CD8-positive, alpha-beta memory T cell (primary cell): ENCODE measurements around the gene PDZRN4. TPM values are rescaled to one million over a fixed set of nuclear protein-coding genes. Genes with fewer than 3 reads are reported as not detected.
"Not testable (repeated sequence)": the region's sequence is repeated elsewhere in the genome, so short reads cannot be mapped to it uniquely, and the experiment has no call there.

Experiments used
- CTCF ChIA-PET: fragments of 350-600 bp; sonication (Branson Sonifier 250); formaldehyde crosslinking; loops from one replicate; lab custom pipeline; 2021; ENCODE audit warnings: antibody characterized with exemption; lab: Charles Lee
- POLR2A ChIA-PET: fragments of 350-600 bp; sonication (Branson Sonifier 250); formaldehyde crosslinking; loops from one replicate; lab custom pipeline; 2021; ENCODE audit warnings: antibody characterized with exemption; lab: Charles Lee
- DNase-seq, 5 donors: peaks; one replicate each; pipeline versions ENCODE4 v3.0.0 to v3.0.0-alpha.2; 2020 to 2022; ENCODE audit warnings: mixed read lengths in 1 of 5
- H3K27ac ChIP-seq: one replicate; pipeline ENCODE4 v1.7.0; 2013; ENCODE audit warnings: low read depth, mild to moderate bottlenecking, low read length, moderate library complexity
- H3K27me3 ChIP-seq: 2 replicates; pipeline ENCODE4 v1.7.0; 2013; ENCODE audit warnings: low read length, mild to moderate bottlenecking; ENCODE audit not compliant: insufficient read depth, poor library complexity, severe bottlenecking
- H3K36me3 ChIP-seq: 2 replicates; pipeline ENCODE4 v1.7.0; 2013; ENCODE audit warnings: mild to moderate bottlenecking, low read length, moderate library complexity; ENCODE audit not compliant: insufficient read depth
- H3K4me1 ChIP-seq: 2 replicates; pipeline ENCODE4 v1.7.0; 2013; ENCODE audit warnings: mild to moderate bottlenecking, low read length, moderate library complexity; ENCODE audit not compliant: insufficient read depth
- H3K4me3 ChIP-seq: 2 replicates; pipeline ENCODE4 v1.7.0; 2013; ENCODE audit warnings: mild to moderate bottlenecking, low read length
- H3K9me3 ChIP-seq: 2 replicates; pipeline ENCODE4 v1.7.0; 2013; ENCODE audit warnings: mild to moderate bottlenecking, low read length
- H3K27ac Mint-ChIP-seq, 8 donors: one replicate each; pipeline ENCODE4 v1.8.0; 2020 to 2021; ENCODE audit warnings: mixed read lengths in 8 of 8, mild to moderate bottlenecking in 6 of 8, inconsistent platforms in 3 of 8, moderate library complexity in 3 of 8
- H3K27me3 Mint-ChIP-seq, 2 donors: one replicate each; pipeline ENCODE4 v1.8.0; 2020 to 2021; ENCODE audit warnings: mixed read lengths in 2 of 2, mild to moderate bottlenecking in 1 of 2, moderate library complexity in 1 of 2
- H3K36me3 Mint-ChIP-seq, 3 donors: one replicate each; pipeline ENCODE4 v1.8.0; 2020 to 2021; ENCODE audit warnings: mixed read lengths in 3 of 3, inconsistent platforms in 1 of 3, mild to moderate bottlenecking in 1 of 3
- H3K4me1 Mint-ChIP-seq, 3 donors: one replicate each; pipeline ENCODE4 v1.8.0; 2020 to 2021; ENCODE audit warnings: mixed read lengths in 3 of 3, inconsistent platforms in 1 of 3, mild to moderate bottlenecking in 1 of 3
- H3K4me3 Mint-ChIP-seq, 7 donors: one replicate each; pipeline ENCODE4 v1.8.0; 2020 to 2021; ENCODE audit warnings: mixed read lengths in 7 of 7, mild to moderate bottlenecking in 6 of 7, moderate library complexity in 4 of 7, inconsistent platforms in 2 of 7
- H3K9me3 Mint-ChIP-seq, 5 donors: one replicate each; pipeline ENCODE4 v1.8.0; 2020 to 2022; ENCODE audit warnings: mixed read lengths in 5 of 5, mild to moderate bottlenecking in 3 of 5, moderate library complexity in 2 of 5, inconsistent platforms in 1 of 5
- polyA plus RNA-seq: library from polyadenylated mRNA; unstranded; fragments of 300-500 nt; fragmentation: Illumina TruSeq; gene quantifications from one replicate; pipeline ENCODE4 v1.2.3, GENCODE V29; 2021
- total RNA-seq, 2 experiments: library from RNA; stranded (reverse); gene quantifications; one replicate each; pipeline ENCODE4 v1.2.3, GENCODE V29; 2021

PDZRN4 gene
- total and polyA plus RNA-seq, 3 experiments from 2014 or later, result not detected

DNA sequence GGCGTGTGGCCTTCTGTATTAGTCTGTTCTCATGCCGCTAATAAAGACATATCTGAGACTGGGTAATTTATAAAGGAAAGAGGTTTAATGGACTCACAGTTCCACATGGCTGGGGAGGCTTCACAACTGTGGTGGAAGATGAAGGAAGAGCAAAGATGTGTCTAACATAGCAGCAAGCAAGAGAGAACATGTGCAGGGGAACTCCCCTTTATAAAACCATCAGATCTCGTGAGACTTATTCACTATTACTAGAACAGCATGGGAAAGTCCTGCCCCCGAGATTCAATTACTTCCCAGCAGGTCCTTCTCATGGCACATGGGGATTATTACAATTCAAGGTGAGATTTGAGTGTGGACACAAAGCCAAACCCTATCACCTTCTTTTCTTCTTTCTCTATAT is 124.3 kb downstream of the PDZRN4 start:
- H3K27me3 ChIP-seq, H3K27me3 Mint-ChIP-seq, H3K4me3 ChIP-seq, H3K36me3 ChIP-seq, H3K27ac Mint-ChIP-seq, H3K4me1 ChIP-seq, H3K4me3 Mint-ChIP-seq, POLR2A ChIA-PET, DNase-seq, H3K4me1 Mint-ChIP-seq, H3K27ac ChIP-seq, H3K36me3 Mint-ChIP-seq, H3K9me3 ChIP-seq, CTCF ChIA-PET, H3K9me3 Mint-ChIP-seq: not testable (repeated sequence)

DNA sequence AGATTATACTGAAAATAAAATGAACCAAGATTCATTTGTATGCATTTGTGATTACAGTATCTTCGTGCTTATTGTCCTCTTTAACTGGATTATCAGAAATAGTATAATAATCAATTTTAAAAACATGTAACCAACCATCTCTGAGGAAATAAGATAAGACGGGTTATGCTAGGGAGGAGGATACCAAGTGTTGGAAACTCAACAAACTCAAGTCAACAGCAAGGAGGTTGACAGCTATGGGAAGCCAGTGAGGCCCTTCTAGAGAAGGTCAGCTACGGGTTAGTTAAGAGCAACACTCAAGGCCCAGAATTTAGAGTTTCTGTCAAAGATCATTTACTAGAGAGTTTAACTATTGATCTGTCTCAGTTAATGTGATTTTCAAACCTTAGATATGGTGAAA is 137.2 kb downstream of the PDZRN4 start:
- POLR2A ChIA-PET, result no interaction called here
- no peaks in the 10 kb centered on the region for H3K27me3 ChIP-seq
- no peaks in the 10 kb centered on the region for H3K36me3 Mint-ChIP-seq
- H3K4me1 Mint-ChIP-seq, result no peaks in the 10 kb centered on the region
- no peaks in the 10 kb centered on the region for H3K9me3 ChIP-seq
- no peak for DNase-seq
- no peak overlapping the region for H3K4me3 Mint-ChIP-seq
- H3K4me1 ChIP-seq, result no peaks in the 10 kb centered on the region
- no peak overlapping the region for H3K27ac ChIP-seq
- no peak overlapping the region for H3K27ac Mint-ChIP-seq
- H3K9me3 Mint-ChIP-seq, result no peaks in the 10 kb centered on the region
- H3K27me3 Mint-ChIP-seq, result peaks cover 0 to 1% of the 10 kb centered on the region in 2 donors
- no peak overlapping the region for H3K4me3 ChIP-seq
- CTCF ChIA-PET, result no interaction called here
- no peaks in the 10 kb centered on the region for H3K36me3 ChIP-seq

DNA sequence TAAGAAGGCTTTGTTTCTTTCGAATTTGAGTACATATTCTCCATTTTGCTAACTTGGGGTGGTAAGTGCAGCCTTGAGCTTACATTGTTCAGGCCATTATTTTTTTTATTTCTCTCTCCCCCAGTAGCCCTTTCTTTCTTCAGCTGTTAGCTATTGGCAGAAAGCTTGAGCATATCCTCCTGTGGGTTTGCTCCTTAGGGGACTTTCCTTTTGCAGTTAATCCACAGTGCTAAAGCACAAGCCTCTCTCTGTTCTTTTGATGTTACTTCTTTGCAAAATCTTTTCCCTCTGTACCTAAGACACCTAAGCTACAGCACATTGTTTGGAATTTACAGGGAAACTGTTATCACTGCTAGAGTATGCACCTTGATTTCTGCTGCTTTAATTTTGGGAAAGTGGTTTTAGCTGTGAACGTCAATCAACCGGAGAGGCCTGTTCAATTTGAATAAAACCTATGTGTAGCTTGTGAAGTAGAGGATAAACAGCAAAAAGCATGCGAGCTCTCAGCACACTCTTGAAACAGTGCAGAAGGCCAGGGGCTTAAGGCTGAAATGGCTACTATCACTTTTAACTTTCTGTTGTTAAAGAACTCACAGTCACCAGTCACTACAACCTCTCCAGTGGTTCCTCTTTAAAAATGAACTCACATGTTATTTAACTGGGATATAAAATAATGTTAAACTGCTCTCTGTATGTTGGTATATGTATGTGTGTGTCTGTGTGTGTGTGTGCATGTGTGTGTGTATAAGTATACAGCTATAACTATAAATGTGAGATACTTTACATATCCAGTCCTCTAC is 139.2 kb downstream of the PDZRN4 start:
- H3K27me3 ChIP-seq, result no peaks in the 10 kb centered on the region

DNA sequence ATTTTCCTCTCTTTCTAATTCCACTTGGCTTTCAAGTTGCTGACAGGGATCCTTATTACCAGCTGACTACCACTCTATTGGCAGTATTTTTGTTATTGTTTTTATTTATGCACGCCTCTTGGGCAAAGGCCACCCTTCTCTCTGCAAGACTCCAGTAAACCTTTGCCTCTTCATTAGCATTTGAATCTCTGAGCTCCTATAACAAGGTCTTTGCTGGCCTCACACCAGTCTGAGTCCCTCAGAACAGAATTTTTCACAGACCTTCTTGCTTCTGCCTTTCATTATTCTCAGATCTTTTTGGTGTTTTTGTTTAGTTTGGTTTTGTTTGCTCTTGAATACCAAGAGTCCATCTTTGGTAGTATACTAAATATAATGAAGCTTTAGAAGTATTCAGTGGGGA is 145.9 kb downstream of the PDZRN4 start:
- ChIA-PET CTCF (no interaction called here), POLR2A (no interaction called here)
- H3K9me3 ChIP-seq, result no peaks in the 10 kb centered on the region
- no peak overlapping the region for H3K4me3 Mint-ChIP-seq
- H3K4me1 ChIP-seq, result no peaks in the 10 kb centered on the region
- no peaks in the 10 kb centered on the region for H3K4me1 Mint-ChIP-seq
- DNase-seq, result no peak
- H3K36me3 ChIP-seq, result no peaks in the 10 kb centered on the region
- H3K27ac Mint-ChIP-seq, result no peak overlapping the region
- no peaks in the 10 kb centered on the region for H3K36me3 Mint-ChIP-seq
- no peak overlapping the region for H3K27ac ChIP-seq
- no peak overlapping the region for H3K4me3 ChIP-seq
- H3K27me3 Mint-ChIP-seq, result no peaks in the 10 kb centered on the region
- H3K27me3 ChIP-seq, result no peaks in the 10 kb centered on the region
- H3K9me3 Mint-ChIP-seq, result peaks cover 0 to 14% (median 4%) of the 10 kb centered on the region in 5 donors

More for the DNA sequence above, 139.2 kb downstream of the PDZRN4 start:
- Histone ChIP-seq H3K4me3 (no peak overlapping the region), H3K4me1 (no peaks in the 10 kb centered on the region), H3K9me3 (no peaks in the 10 kb centered on the region), H3K27ac (no peak overlapping the region), H3K36me3 (no peaks in the 10 kb centered on the region)
- H3K4me1 Mint-ChIP-seq, result no peaks in the 10 kb centered on the region
- CTCF ChIA-PET, result no interaction called here
- H3K36me3 Mint-ChIP-seq, result no peaks in the 10 kb centered on the region
- peaks cover 0 to 3% (median 0%) of the 10 kb centered on the region in 5 donors for H3K9me3 Mint-ChIP-seq
- no peak overlapping the region for H3K27ac Mint-ChIP-seq
- POLR2A ChIA-PET, result no interaction called here
- no peak for DNase-seq
- H3K27me3 Mint-ChIP-seq, result peaks cover 0 to 1% of the 10 kb centered on the region in 2 donors
- no peak overlapping the region for H3K4me3 Mint-ChIP-seq

DNA sequence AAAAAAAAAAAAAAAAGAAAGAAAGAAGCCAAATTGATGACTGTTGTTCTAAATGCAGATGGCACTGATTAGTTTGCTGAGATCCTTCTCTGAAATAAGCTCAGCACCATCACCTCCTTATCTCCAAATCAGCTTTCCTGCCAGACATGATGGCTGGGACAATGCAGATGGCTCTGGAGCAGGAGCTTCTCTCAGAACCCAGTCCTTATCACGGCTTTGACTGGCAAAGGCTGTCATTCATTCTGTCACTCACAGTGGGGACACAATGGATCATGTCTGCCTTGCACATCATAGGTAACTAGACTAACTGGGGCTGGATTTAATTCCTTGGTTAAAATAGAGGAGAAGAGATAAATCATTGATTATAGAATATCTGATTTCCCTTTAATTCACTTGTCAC is 146.3 kb downstream of the PDZRN4 start:
- no peaks in the 10 kb centered on the region for H3K36me3 Mint-ChIP-seq
- no peaks in the 10 kb centered on the region for H3K27me3 Mint-ChIP-seq
- Histone ChIP-seq H3K4me3 (no peak overlapping the region), H3K36me3 (no peaks in the 10 kb centered on the region), H3K4me1 (no peaks in the 10 kb centered on the region), H3K27me3 (no peaks in the 10 kb centered on the region), H3K9me3 (no peaks in the 10 kb centered on the region), H3K27ac (no peak overlapping the region)
- CTCF ChIA-PET, result no interaction called here
- H3K9me3 Mint-ChIP-seq, result peaks cover 0 to 14% (median 4%) of the 10 kb centered on the region in 5 donors
- no peak for DNase-seq
- no peak overlapping the region for H3K4me3 Mint-ChIP-seq
- peak overlapping the region in 1 of 8 donors; percentile 12 for H3K27ac Mint-ChIP-seq
- POLR2A ChIA-PET, result no interaction called here
- no peaks in the 10 kb centered on the region for H3K4me1 Mint-ChIP-seq

DNA sequence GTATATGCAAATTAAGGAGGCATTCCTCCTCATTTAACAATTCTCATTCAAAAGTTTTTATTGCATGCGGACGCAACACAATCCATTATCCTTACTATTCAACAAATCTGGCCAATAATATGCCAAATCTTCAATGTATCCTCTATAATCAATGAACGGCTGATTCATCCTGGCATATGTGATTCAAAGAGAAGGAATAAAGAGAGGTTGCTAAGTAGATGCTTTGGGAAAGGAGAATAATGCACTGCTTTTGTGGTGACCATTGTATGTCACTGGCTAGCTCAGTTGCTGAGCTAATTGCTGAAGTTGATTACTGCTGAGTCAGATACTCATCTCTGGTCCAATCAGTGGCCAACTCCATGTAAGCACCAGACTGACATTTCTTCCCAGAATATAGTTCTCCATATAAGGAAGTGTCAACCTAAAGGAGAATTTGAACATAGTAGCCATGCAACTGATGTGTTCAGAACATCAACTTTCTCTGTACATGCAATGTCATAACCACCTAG is 148.0 kb downstream of the PDZRN4 start:
- no peaks in the 10 kb centered on the region for H3K36me3 ChIP-seq
- no peak overlapping the region for H3K27ac ChIP-seq
- no peaks in the 10 kb centered on the region for H3K9me3 ChIP-seq
- H3K4me1 ChIP-seq, result no peaks in the 10 kb centered on the region
- H3K27ac Mint-ChIP-seq, result no peak overlapping the region
- POLR2A ChIA-PET, result no interaction called here
- no peaks in the 10 kb centered on the region for H3K36me3 Mint-ChIP-seq
- CTCF ChIA-PET, result no interaction called here
- DNase-seq, result no peak
- H3K9me3 Mint-ChIP-seq, result peaks cover 0 to 14% (median 7%) of the 10 kb centered on the region in 5 donors
- peaks cover 0 to 1% of the 10 kb centered on the region in 2 donors for H3K27me3 Mint-ChIP-seq
- no peaks in the 10 kb centered on the region for H3K4me1 Mint-ChIP-seq
- no peak overlapping the region for H3K4me3 ChIP-seq
- H3K4me3 Mint-ChIP-seq, result no peak overlapping the region
- H3K27me3 ChIP-seq, result no peaks in the 10 kb centered on the region

DNA sequence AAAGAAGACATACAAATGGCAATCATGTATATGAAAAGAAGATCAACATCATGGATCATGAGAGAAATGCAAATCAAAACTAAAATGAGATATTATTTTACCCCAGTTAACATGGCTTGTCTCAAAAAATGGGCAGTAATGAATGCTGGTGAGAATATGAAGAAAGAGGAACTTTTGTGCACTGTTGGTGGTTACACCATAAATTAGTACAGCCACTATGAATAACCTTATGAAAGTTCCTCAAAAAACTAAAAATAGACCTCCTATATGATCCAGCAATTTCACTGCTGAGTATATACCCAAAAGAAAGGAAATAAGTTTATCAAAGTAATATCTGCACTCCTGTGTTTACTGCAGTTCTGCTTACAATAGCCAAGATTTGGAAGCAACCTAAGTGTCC is 151.7 kb downstream of the PDZRN4 start:
- H3K27ac Mint-ChIP-seq, result no peak overlapping the region

DNA sequence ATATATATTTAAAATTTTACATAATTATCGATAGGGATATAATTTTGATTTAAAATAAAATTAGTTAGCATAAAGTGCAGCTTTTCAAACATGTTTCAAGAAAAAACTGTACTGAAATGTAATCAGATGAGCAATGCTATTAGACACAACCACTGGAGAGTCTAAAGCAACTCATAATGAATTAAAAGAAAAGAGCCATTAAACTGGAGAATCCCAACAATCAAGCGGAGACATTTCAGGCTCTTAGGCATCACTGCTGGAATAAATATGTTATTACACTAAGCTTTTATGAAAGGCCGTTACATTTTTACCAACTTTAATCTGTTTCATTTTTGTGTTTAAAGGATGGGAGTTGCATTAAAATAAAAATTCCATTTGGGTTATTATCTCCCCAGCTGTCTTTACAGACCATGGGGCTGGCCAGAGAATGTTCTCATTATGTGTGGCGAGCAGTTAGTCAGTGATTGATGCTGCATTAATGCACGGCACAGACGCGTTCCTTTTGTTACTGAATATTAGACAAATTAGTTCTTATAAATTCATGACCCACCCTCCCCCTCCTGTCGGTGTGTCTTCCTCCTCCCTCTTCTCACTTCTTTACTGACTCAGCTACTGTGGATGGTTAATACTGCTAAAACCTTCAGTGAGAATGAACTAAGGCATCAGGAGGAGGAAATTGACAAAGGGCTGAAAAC is 156.8 kb downstream of the PDZRN4 start:
- H3K36me3 ChIP-seq, result no peaks in the 10 kb centered on the region
- no peak overlapping the region for H3K4me3 ChIP-seq
- H3K4me1 Mint-ChIP-seq, result no peaks in the 10 kb centered on the region
- peaks cover 0 to 1% of the 10 kb centered on the region in 2 donors for H3K27me3 Mint-ChIP-seq
- no peaks in the 10 kb centered on the region for H3K36me3 Mint-ChIP-seq
- DNase-seq, result no peak
- ChIA-PET CTCF (no interaction called here), POLR2A (no interaction called here)
- H3K27ac Mint-ChIP-seq, result no peak overlapping the region
- no peak overlapping the region for H3K4me3 Mint-ChIP-seq
- no peaks in the 10 kb centered on the region for H3K27me3 ChIP-seq
- H3K9me3 Mint-ChIP-seq, result peaks cover 0 to 4% (median 2%) of the 10 kb centered on the region in 5 donors
- H3K9me3 ChIP-seq, result no peaks in the 10 kb centered on the region
- no peak overlapping the region for H3K27ac ChIP-seq
- no peaks in the 10 kb centered on the region for H3K4me1 ChIP-seq

More for the DNA sequence above, 151.7 kb downstream of the PDZRN4 start:
- Histone ChIP-seq H3K27ac (no peak overlapping the region), H3K36me3 (no peaks in the 10 kb centered on the region), H3K27me3 (no peaks in the 10 kb centered on the region), H3K4me3 (no peak overlapping the region), H3K4me1 (no peaks in the 10 kb centered on the region), H3K9me3 (no peaks in the 10 kb centered on the region)
- Mint-ChIP-seq H3K4me1 (no peaks in the 10 kb centered on the region), H3K36me3 (no peaks in the 10 kb centered on the region), H3K9me3 (peaks cover 0 to 11% (median 5%) of the 10 kb centered on the region in 5 donors), H3K27me3 (peaks cover 0 to 1% of the 10 kb centered on the region in 2 donors), H3K4me3 (no peak overlapping the region)
- POLR2A ChIA-PET, result no interaction called here
- DNase-seq, result no peak
- CTCF ChIA-PET, result no interaction called here
